H9 (cell line): ENCODE data around the gene HERC6. TPM values are rescaled to one million over a fixed set of nuclear protein-coding genes. Genes with fewer than 3 reads are reported as not detected.

Source experiments
- DNase-seq: peaks from one replicate; pipeline ENCODE4 v3.0.0-alpha.2; 2017
- H2AFZ ChIP-seq: one replicate; pipeline ENCODE4 v1.6.1; 2013; ENCODE audit warnings: mild to moderate bottlenecking, low read length, control low read depth, moderate library complexity
- H2AK5ac ChIP-seq: 2 replicates; pipeline ENCODE4 v1.6.1; 2013; ENCODE audit warnings: low read length, control low read depth, mixed read lengths; ENCODE audit not compliant: insufficient read length
- H2BK120ac ChIP-seq: one replicate; pipeline ENCODE4 v1.6.1; 2013; ENCODE audit warnings: low read depth, mild to moderate bottlenecking, low read length, control low read depth, inconsistent platforms; ENCODE audit not compliant: poor library complexity, severe bottlenecking
- H2BK12ac ChIP-seq: 2 replicates; pipeline ENCODE4 v1.6.1; 2013; ENCODE audit warnings: low read length, control low read depth, mixed read lengths, low read depth; ENCODE audit not compliant: insufficient read length
- H2BK15ac ChIP-seq: 2 replicates; pipeline ENCODE4 v1.6.1; 2013; ENCODE audit warnings: low read depth, low read length, control low read depth
- H2BK20ac ChIP-seq: one replicate; pipeline ENCODE4 v1.6.1; 2013; ENCODE audit warnings: low read depth, mild to moderate bottlenecking, low read length, control low read depth, inconsistent platforms; ENCODE audit not compliant: poor library complexity, severe bottlenecking
- H2BK5ac ChIP-seq: 2 replicates; pipeline ENCODE4 v1.6.1; 2013; ENCODE audit warnings: low read length, control low read depth, mixed read lengths; ENCODE audit not compliant: insufficient read length
- H3K14ac ChIP-seq: 2 replicates; pipeline ENCODE4 v1.6.1; 2013; ENCODE audit warnings: low read length, control low read depth; ENCODE audit not compliant: insufficient read depth
- H3K18ac ChIP-seq: 2 replicates; pipeline ENCODE4 v1.6.1; 2013; ENCODE audit warnings: low read depth, mild to moderate bottlenecking, mixed read lengths, low read length, control low read depth; ENCODE audit not compliant: insufficient read length
- H3K23ac ChIP-seq: 2 replicates; pipeline ENCODE4 v1.6.1; 2013; ENCODE audit warnings: low read length, control low read depth, mixed read lengths, low read depth; ENCODE audit not compliant: insufficient read length
- H3K23me2 ChIP-seq: 2 replicates; pipeline ENCODE4 v1.6.1; 2013; ENCODE audit warnings: low read depth, mild to moderate bottlenecking, mixed read lengths, low read length, control low read depth; ENCODE audit not compliant: insufficient read length, poor library complexity, severe bottlenecking
- H3K27ac ChIP-seq: 2 replicates; pipeline ENCODE4 v1.5.1; 2013; ENCODE audit warnings: low read length, control low read depth, mixed read lengths, low read depth; ENCODE audit not compliant: insufficient read length
- H3K27me3 ChIP-seq: 2 replicates; pipeline ENCODE4 v1.6.1; 2013; ENCODE audit warnings: low read length, control low read depth, inconsistent platforms; ENCODE audit not compliant: insufficient read depth
- H3K4ac ChIP-seq: 2 replicates; pipeline ENCODE4 v1.6.1; 2013; ENCODE audit warnings: low read depth, mild to moderate bottlenecking, control low read depth, inconsistent platforms, low read length, moderate library complexity
- H3K4me1 ChIP-seq: 2 replicates; pipeline ENCODE4 v1.6.1; 2013; ENCODE audit warnings: low read length, control low read depth, inconsistent platforms; ENCODE audit not compliant: insufficient read depth
- H3K4me2 ChIP-seq: 2 replicates; pipeline ENCODE4 v1.6.1; 2013; ENCODE audit warnings: low read length, control low read depth, mixed read lengths; ENCODE audit not compliant: insufficient read length, insufficient read depth
- H3K56ac ChIP-seq: 2 replicates; pipeline ENCODE4 v1.6.1; 2013; ENCODE audit warnings: low read depth, mild to moderate bottlenecking, mixed read lengths, low read length, control low read depth; ENCODE audit not compliant: insufficient read length
- H3K79me1 ChIP-seq: 2 replicates; pipeline ENCODE4 v1.6.1; 2013; ENCODE audit warnings: low read depth, mild to moderate bottlenecking, moderate library complexity, low read length, control low read depth, inconsistent platforms; ENCODE audit not compliant: insufficient read depth, poor library complexity, severe bottlenecking
- H3K79me2 ChIP-seq: 2 replicates; pipeline ENCODE4 v1.6.1; 2013; ENCODE audit warnings: low read length, control low read depth, inconsistent platforms; ENCODE audit not compliant: insufficient read depth
- H3K9ac ChIP-seq: 2 replicates; pipeline ENCODE4 v1.6.1; 2013; ENCODE audit warnings: low read length, control low read depth, mixed read lengths; ENCODE audit not compliant: insufficient read length; ENCODE audit errors: extremely low read depth
- H3K9me3 ChIP-seq: one replicate; pipeline ENCODE4 v1.6.1; 2013; ENCODE audit warnings: low read depth, low read length, inconsistent platforms; ENCODE audit not compliant: control insufficient read depth
- H3T11ph ChIP-seq: one replicate; pipeline ENCODE4 v1.6.1; 2013; ENCODE audit warnings: mild to moderate bottlenecking, low read length, control low read depth, inconsistent platforms
- H4K20me1 ChIP-seq: one replicate; pipeline ENCODE4 v1.6.1; 2013; ENCODE audit not compliant: control insufficient read depth, insufficient read length, insufficient read depth
- H4K5ac ChIP-seq: 2 replicates; pipeline ENCODE4 v1.6.1; 2013; ENCODE audit warnings: low read depth, mild to moderate bottlenecking, mixed read lengths, low read length, control low read depth; ENCODE audit not compliant: insufficient read length
- H4K8ac ChIP-seq: replicated peaks from 2 replicates; pipeline ENCODE4 v1.6.1; 2013; ENCODE audit warnings: low read length, control low read depth, mixed read lengths, low read depth; ENCODE audit not compliant: insufficient read length
- H4K91ac ChIP-seq: 2 replicates; pipeline ENCODE4 v1.6.1; 2013; ENCODE audit warnings: low read depth, mild to moderate bottlenecking, moderate library complexity, mixed read lengths, low read length, control low read depth; ENCODE audit not compliant: insufficient read length
- H3K27ac Mint-ChIP-seq, 3 experiments: 2 replicates in 2 of 3; 3 replicates in 1 of 3; pipeline ENCODE4 v1.8.0; 2020 to 2021; ENCODE audit warnings: mixed read lengths in 3 of 3, mild to moderate bottlenecking in 1 of 3, moderate library complexity in 1 of 3
- H3K27me3 Mint-ChIP-seq: 2 replicates; pipeline ENCODE4 v1.8.0; 2021; ENCODE audit warnings: low read depth, mild to moderate bottlenecking, moderate library complexity, mixed read lengths
- H3K36me3 Mint-ChIP-seq, 3 experiments: 2 replicates in 2 of 3; 3 replicates in 1 of 3; pipeline ENCODE4 v1.8.0; 2020 to 2021; ENCODE audit warnings: low read depth in 3 of 3, mixed read lengths in 3 of 3; ENCODE audit not compliant: insufficient read depth in 1 of 3
- H3K4me1 Mint-ChIP-seq, 2 experiments: 2 replicates each; pipeline ENCODE4 v1.8.0; 2020; ENCODE audit warnings: mixed read lengths in 2 of 2
- H3K4me3 Mint-ChIP-seq, 2 experiments: 2 replicates in 1 of 2; 3 replicates in 1 of 2; pipeline ENCODE4 v1.8.0; 2020 to 2021; ENCODE audit warnings: mild to moderate bottlenecking in 2 of 2, mixed read lengths in 2 of 2, moderate library complexity in 1 of 2
- H3K9me3 Mint-ChIP-seq, 2 experiments: 2 replicates in 1 of 2; 3 replicates in 1 of 2; pipeline ENCODE4 v1.8.0; 2020; ENCODE audit warnings: mild to moderate bottlenecking in 2 of 2, mixed read lengths in 2 of 2, moderate library complexity in 1 of 2
- CTCF ChIP-seq: fragments of 200-600 bp; sonication (generic); conservative IDR thresholded peaks from 3 replicates; pipeline ENCODE4 v1.8.0; 2021; ENCODE audit warnings: antibody characterized with exemption, mild to moderate bottlenecking
- WGBS: extraction: QIAGEN DNeasy Blood & Tissue Kit; methylation state at CpG from one replicate; pipeline ENCODE4 v1.1.7; 2013; ENCODE audit warnings: missing lambda C conversion rate, low lambda C conversion rate, mixed read lengths; ENCODE audit not compliant: insufficient read length; ENCODE audit errors: extremely low coverage; 5-methylcytosine and 5-hydroxymethylcytosine counted together
- total RNA-seq: library from RNA; stranded (reverse); gene quantifications from 2 replicates; pipeline ENCODE4 v1.2.1, GENCODE V29; 2021

The HERC6 gene
- total RNA-seq, 1 experiment from 2014 or later = 8.2 TPM

DNA sequence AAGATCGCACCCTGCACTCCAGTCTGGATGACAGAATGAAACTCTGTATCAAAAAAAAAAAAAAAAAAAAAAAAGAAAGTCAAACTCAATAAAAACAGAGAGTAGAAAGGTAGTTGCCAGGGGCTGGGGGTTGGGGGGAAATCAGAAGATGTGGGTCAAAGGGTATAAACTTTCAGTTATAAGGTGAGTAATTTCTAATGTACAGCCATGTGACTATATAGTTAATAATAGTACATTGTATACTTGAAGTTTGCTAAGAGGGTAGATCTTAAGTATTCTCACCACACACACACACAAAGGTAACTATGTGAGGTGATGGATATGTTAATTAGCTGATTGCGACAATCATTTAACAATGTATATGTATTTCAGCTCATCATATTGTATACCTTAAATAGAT, 11.5 kb downstream of the HERC6 start:
- no peak overlapping the region for H3K9ac ChIP-seq
- no peak overlapping the region for H4K91ac ChIP-seq
- H3K79me2 ChIP-seq = no peaks in the 10 kb centered on the region
- no peaks in the 10 kb centered on the region for H4K20me1 ChIP-seq
- DNase-seq = no peak
- no peaks in the 10 kb centered on the region for H3K27me3 Mint-ChIP-seq
- H3K79me1 ChIP-seq = no peaks in the 10 kb centered on the region
- no peak overlapping the region for H2AK5ac ChIP-seq
- no peaks in the 10 kb centered on the region for H3K4me1 ChIP-seq
- no peak overlapping the region for H3K27ac ChIP-seq
- no peak overlapping the region for H2BK12ac ChIP-seq
- no peak overlapping the region for H4K5ac ChIP-seq
- peaks cover 0 to 11% (median 8%) of the 10 kb centered on the region in 3 experiments; a peak in 5 of 7 replicates for H3K36me3 Mint-ChIP-seq
- H3K9me3 Mint-ChIP-seq = 0 out of 5 replicates have a peak, but pooled peaks cover 0 to 6% of the 10 kb centered on the region in 2 experiments
- H3K9me3 ChIP-seq = no peaks in the 10 kb centered on the region
- no peak overlapping the region for H3K4me3 Mint-ChIP-seq
- peaks cover 0 to 5% of the 10 kb centered on the region in 2 experiments; a peak in 2 of 4 replicates for H3K4me1 Mint-ChIP-seq
- no peak overlapping the region for H3K23ac ChIP-seq
- H2BK20ac ChIP-seq = no peak overlapping the region
- no CpG with 5 or more reads among the region's 2 CpGs for WGBS
- no peak overlapping the region for H3K27ac Mint-ChIP-seq
- no peak overlapping the region for H3T11ph ChIP-seq
- no peak overlapping the region for H2BK15ac ChIP-seq
- no peak for TF ChIP-seq CTCF
- no peak overlapping the region for H3K14ac ChIP-seq
- H2AFZ ChIP-seq = no peak overlapping the region
- no peak overlapping the region for H2BK120ac ChIP-seq
- H3K23me2 ChIP-seq = no peaks in the 10 kb centered on the region
- no peak overlapping the region for H3K4me2 ChIP-seq
- H3K4ac ChIP-seq = no peak overlapping the region
- no peak overlapping the region for H4K8ac ChIP-seq
- no peak overlapping the region for H3K56ac ChIP-seq
- no peaks in the 10 kb centered on the region for H3K27me3 ChIP-seq
- H2BK5ac ChIP-seq = no peak overlapping the region
- H3K18ac ChIP-seq = no peak overlapping the region
